Natural killer cell (primary cell): ENCODE data around the gene ADAMTSL1. TPM values are rescaled to one million over a fixed set of nuclear protein-coding genes. Genes with fewer than 3 reads are reported as not detected.

Experiments
- ATAC-seq, 3 donors: fragments of 150-1000 bp in 2 of 3; fragments of 200-7000 bp in 1 of 3; cut with Tn5 transposase; 1 replicate in 1 of 3; 2 replicates in 2 of 3; pipeline ENCODE4 v1.10.0; 2021; ENCODE audit warnings: mild to moderate bottlenecking in 2 of 3, moderate library complexity in 2 of 3
- DNase-seq, 2 donors: peaks; one replicate each; pipeline versions ENCODE4 v3.0.0 to v3.0.0-alpha.2; 2013 to 2021; ENCODE audit warnings: mixed read lengths in 1 of 2
- H3K27ac ChIP-seq: one replicate; pipeline ENCODE4 v1.5.1; 2013; ENCODE audit warnings: mild to moderate bottlenecking, low read length
- H3K27me3 ChIP-seq: one replicate; pipeline ENCODE4 v1.6.1; 2013; ENCODE audit warnings: low read length; ENCODE audit not compliant: control insufficient read depth, insufficient read depth
- H3K36me3 ChIP-seq: one replicate; pipeline ENCODE4 v1.6.1; 2013; ENCODE audit warnings: low read length; ENCODE audit not compliant: control insufficient read depth, insufficient read depth
- H3K4me1 ChIP-seq: one replicate; pipeline ENCODE4 v1.6.1; 2013; ENCODE audit warnings: low read length; ENCODE audit not compliant: control insufficient read depth, insufficient read depth
- H3K4me3 ChIP-seq: one replicate; pipeline ENCODE4 v1.5.1; 2013; ENCODE audit warnings: low read length
- H3K9me3 ChIP-seq: one replicate; pipeline ENCODE4 v1.6.1; 2013; ENCODE audit warnings: low read length; ENCODE audit not compliant: control insufficient read depth, insufficient read depth
- H3K27ac Mint-ChIP-seq, 2 donors: one replicate each; pipeline ENCODE4 v1.8.0; 2022; ENCODE audit warnings: mild to moderate bottlenecking in 2 of 2, mixed read lengths in 2 of 2, moderate library complexity in 1 of 2
- H3K27me3 Mint-ChIP-seq, 2 donors: one replicate each; pipeline ENCODE4 v1.8.0; 2022; ENCODE audit warnings: low read depth in 2 of 2, mixed read lengths in 2 of 2
- H3K36me3 Mint-ChIP-seq: one replicate; pipeline ENCODE4 v1.8.0; 2022; ENCODE audit warnings: mixed read lengths
- H3K4me1 Mint-ChIP-seq, 2 donors: one replicate each; pipeline ENCODE4 v1.8.0; 2022; ENCODE audit warnings: mixed read lengths in 2 of 2
- H3K4me3 Mint-ChIP-seq: one replicate; pipeline ENCODE4 v1.8.0; 2022; ENCODE audit warnings: mild to moderate bottlenecking, moderate library complexity, mixed read lengths
- H3K9me3 Mint-ChIP-seq, 2 donors: one replicate each; pipeline ENCODE4 v1.8.0; 2022; ENCODE audit warnings: mixed read lengths in 2 of 2
- CTCF ChIP-seq: fragments of 200-600 bp; IDR thresholded peaks from one replicate; pipeline ENCODE4 v1.8.0; 2022; ENCODE audit warnings: antibody characterized with exemption
- WGBS: methylation state at CpG from one replicate; pipeline ENCODE4 v1.1.7; 2013; ENCODE audit warnings: missing lambda C conversion rate; ENCODE audit not compliant: insufficient coverage; 5-methylcytosine and 5-hydroxymethylcytosine counted together
- intact Hi-C: fragments of 100-400 bp; cut with micrococcal nuclease; formaldehyde crosslinking; loops from one replicate; pipeline ENCODE4 v1.14.2; 2022
- total RNA-seq, 4 donors: library from RNA; stranded (reverse); fragments of 120-200 nt in 1 of 4; gene quantifications; one replicate each; pipeline versions ENCODE4 v1.2.3 to v1.2.4, GENCODE V29; 2013 to 2022

ADAMTSL1 gene
- total RNA-seq, 3 donors from 2014 or later (not counting 1 experiment from before 2014, with no cell fraction given) = not detected

GRCh38 chr9:18605766-18606180 lies 131.8 kb downstream of the ADAMTSL1 start:
- DNase-seq = no peak
- Histone ChIP-seq H3K4me3 (no peak overlapping the region), H3K9me3 (no peaks in the 10 kb centered on the region), H3K36me3 (no peaks in the 10 kb centered on the region), H3K27me3 (no peaks in the 10 kb centered on the region), H3K27ac (no peak overlapping the region), H3K4me1 (no peaks in the 10 kb centered on the region)
- Mint-ChIP-seq H3K9me3 (no peaks in the 10 kb centered on the region), H3K27me3 (no peaks in the 10 kb centered on the region), H3K4me1 (no peaks in the 10 kb centered on the region), H3K27ac (no peak overlapping the region), H3K36me3 (no peaks in the 10 kb centered on the region), H3K4me3 (no peak overlapping the region)
- TF ChIP-seq CTCF = no peak
- WGBS = 93% methylated on average over 6 of the region's 6 CpGs
- intact Hi-C loops = no loop called here
- no peak for ATAC-seq

- no peaks in the 10 kb centered on the region for H3K9me3 Mint-ChIP-seq
- Histone ChIP-seq H3K9me3 (no peaks in the 10 kb centered on the region), H3K27ac (no peak overlapping the region), H3K36me3 (no peaks in the 10 kb centered on the region), H3K4me3 (no peak overlapping the region), H3K27me3 (no peaks in the 10 kb centered on the region), H3K4me1 (no peaks in the 10 kb centered on the region)
- no peaks in the 10 kb centered on the region for H3K36me3 Mint-ChIP-seq
- H3K27ac Mint-ChIP-seq = no peak overlapping the region
- TF ChIP-seq CTCF = no peak
- no peaks in the 10 kb centered on the region for H3K27me3 Mint-ChIP-seq
- H3K4me1 Mint-ChIP-seq = no peaks in the 10 kb centered on the region
- H3K4me3 Mint-ChIP-seq = no peak overlapping the region
- WGBS = no CpG with 5 or more reads among the region's 2 CpGs
- no peak for DNase-seq
- intact Hi-C loops = no loop called here
- no peak for ATAC-seq
Observed at GRCh38 chr9:18606281-18606680, 132.3 kb downstream of the ADAMTSL1 start.

- Mint-ChIP-seq H3K9me3 (no peaks in the 10 kb centered on the region), H3K4me1 (no peaks in the 10 kb centered on the region), H3K4me3 (no peak overlapping the region), H3K36me3 (no peaks in the 10 kb centered on the region), H3K27ac (no peak overlapping the region), H3K27me3 (no peaks in the 10 kb centered on the region)
- no peak overlapping the region for H3K4me3 ChIP-seq
- H3K4me1 ChIP-seq = no peaks in the 10 kb centered on the region
- TF ChIP-seq CTCF = no peak
- intact Hi-C loops = no loop called here
- no peaks in the 10 kb centered on the region for H3K9me3 ChIP-seq
- DNase-seq (no peak), ATAC-seq (no peak)
- no peak overlapping the region for H3K27ac ChIP-seq
- no peaks in the 10 kb centered on the region for H3K27me3 ChIP-seq
- H3K36me3 ChIP-seq = no peaks in the 10 kb centered on the region
Observed at GRCh38 chr9:18606846-18607245, 132.9 kb downstream of the ADAMTSL1 start.

GRCh38 chr9:18608371-18608770 lies 134.4 kb downstream of the ADAMTSL1 start:
- H3K27ac ChIP-seq = no peak overlapping the region
- no peaks in the 10 kb centered on the region for H3K27me3 ChIP-seq
- intact Hi-C loops = no loop called here
- WGBS = 77% methylated on average over 1 of the region's 1 CpG
- H3K9me3 Mint-ChIP-seq = peaks cover 0 to under 1% of the 10 kb centered on the region in 2 donors
- H3K4me3 Mint-ChIP-seq = no peak overlapping the region
- H3K27me3 Mint-ChIP-seq = no peaks in the 10 kb centered on the region
- ATAC-seq (no peak), DNase-seq (no peak)
- no peaks in the 10 kb centered on the region for H3K36me3 ChIP-seq
- H3K4me1 Mint-ChIP-seq = no peaks in the 10 kb centered on the region
- H3K4me3 ChIP-seq = no peak overlapping the region
- TF ChIP-seq CTCF = no peak
- no peak overlapping the region for H3K27ac Mint-ChIP-seq
- H3K36me3 Mint-ChIP-seq = no peaks in the 10 kb centered on the region
- H3K4me1 ChIP-seq = no peaks in the 10 kb centered on the region
- no peaks in the 10 kb centered on the region for H3K9me3 ChIP-seq
